NCI-H526 (cell line): ENCODE data around the gene PCK1.
A peak's percentile ranks its signal among the peaks of the same experiment; 100 is the strongest.

Experiments used
- DNase-seq, 2 experiments: peaks; one replicate each; lab custom pipeline; 2025; lab: John Stamatoyannopoulos, UW

Gene PCK1

DNA sequence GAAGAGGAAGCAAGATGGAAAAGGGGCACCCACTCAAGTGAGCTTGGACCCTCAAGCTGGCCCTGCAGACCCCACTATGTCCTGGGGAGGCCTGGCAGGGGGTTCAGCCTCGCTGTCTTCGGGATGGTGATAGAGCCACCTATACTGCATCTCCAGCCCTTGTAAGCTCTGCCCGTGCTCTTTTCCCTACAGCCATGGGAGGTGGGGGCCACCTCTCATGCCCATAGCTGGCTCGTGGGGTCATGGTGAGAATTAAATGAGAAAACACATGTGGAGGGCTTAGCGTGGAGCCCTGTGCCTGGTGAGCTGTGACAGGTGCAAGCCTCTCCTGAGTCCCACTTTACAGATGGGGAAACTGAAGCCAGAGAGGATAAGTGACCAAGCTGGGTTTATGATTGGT lies 27.7 kb downstream of the PCK1 start:
- no peak for DNase-seq

- DNase-seq, result no peak
Observed at GRCh38 chr20:57589123-57589727, 28.3 kb downstream of the PCK1 start.

DNA sequence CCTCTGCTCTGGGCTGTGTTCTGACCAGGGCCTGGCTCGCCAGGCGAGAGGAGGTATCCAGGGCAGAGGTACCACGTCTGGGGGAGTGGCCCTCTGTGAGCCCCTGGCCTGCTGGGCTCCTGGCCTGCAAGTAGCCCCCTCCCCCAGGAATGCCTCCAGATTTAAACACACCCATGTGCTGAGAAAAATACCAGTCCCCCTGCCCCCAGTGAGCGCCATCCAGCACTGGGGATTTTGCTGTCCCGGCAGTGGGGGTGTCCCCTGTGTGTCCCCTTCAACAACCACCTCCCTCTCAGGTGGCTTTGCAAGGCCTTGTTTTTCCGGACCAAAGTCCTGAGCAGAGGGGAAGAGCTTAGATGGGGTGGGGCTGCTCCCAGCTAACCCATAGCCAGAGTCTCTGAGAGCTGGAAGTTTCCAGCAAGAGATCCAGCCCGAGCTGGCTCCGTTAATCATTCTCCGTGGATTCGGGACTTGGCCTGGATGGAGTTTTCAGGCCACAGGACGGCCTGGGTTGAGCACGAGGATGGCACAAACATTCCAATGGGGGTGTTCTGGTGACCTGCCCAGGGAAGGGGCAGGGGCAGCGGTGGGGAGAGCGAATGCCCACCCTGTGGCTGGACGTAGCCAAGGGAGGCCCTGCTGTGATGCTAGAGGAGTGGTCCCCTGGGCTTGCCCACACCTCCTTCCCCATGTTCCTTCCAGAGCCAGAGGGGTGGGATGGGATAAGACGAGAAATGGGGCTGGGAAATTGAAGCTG lies 29.0 kb downstream of the PCK1 start:
- no peak for DNase-seq

- DNase-seq, result no peak
Observed at GRCh38 chr20:57590485-57591288, 29.8 kb downstream of the PCK1 start.

GRCh38 chr20:57591289-57592229 lies 30.6 kb downstream of the PCK1 start:
- no peak for DNase-seq

DNA sequence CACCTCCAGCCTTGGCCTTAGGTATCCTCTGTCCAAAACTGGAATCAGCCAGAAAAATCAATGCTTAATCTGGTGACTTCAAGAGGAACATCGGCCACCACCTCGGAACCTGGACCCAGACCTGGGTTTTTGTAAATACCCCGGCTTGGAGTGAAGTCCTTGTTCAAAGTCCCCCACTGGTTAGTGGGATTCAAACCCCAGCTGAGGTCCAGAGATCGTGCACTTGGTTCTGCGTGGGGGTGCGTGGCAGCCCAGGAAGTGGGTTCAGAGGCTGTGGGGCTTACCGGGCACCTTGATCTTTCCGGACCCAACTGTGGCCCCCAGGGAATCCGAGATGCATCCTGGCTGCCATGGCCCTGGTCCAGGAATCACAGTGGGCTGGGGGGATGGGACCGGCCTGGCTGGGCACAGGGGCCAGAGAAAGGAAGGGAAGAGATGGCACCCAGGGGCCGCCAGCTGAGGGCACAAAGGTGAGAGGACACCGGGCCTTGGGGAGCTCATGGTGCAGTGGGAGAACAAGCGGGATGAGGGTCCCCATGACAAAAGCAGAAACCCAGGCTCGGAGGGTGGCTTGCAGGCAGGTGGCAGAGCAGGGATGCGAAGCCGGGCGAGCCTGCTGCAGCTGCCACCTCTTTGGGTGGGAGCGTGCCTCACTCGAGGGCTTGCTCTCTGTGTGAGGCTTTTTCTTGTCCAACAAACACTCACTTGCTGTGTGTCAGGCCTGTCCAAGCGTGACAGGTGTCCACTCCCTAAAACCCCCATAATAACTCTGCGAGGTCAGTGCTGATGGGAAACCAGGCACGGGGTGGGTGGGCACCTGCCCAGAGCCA lies 31.6 kb downstream of the PCK1 start:
- DNase-seq, result no peak

GRCh38 chr20:57593134-57593886 lies 32.4 kb downstream of the PCK1 start:
- DNase-seq, result peak; percentile 31 to 77

DNA sequence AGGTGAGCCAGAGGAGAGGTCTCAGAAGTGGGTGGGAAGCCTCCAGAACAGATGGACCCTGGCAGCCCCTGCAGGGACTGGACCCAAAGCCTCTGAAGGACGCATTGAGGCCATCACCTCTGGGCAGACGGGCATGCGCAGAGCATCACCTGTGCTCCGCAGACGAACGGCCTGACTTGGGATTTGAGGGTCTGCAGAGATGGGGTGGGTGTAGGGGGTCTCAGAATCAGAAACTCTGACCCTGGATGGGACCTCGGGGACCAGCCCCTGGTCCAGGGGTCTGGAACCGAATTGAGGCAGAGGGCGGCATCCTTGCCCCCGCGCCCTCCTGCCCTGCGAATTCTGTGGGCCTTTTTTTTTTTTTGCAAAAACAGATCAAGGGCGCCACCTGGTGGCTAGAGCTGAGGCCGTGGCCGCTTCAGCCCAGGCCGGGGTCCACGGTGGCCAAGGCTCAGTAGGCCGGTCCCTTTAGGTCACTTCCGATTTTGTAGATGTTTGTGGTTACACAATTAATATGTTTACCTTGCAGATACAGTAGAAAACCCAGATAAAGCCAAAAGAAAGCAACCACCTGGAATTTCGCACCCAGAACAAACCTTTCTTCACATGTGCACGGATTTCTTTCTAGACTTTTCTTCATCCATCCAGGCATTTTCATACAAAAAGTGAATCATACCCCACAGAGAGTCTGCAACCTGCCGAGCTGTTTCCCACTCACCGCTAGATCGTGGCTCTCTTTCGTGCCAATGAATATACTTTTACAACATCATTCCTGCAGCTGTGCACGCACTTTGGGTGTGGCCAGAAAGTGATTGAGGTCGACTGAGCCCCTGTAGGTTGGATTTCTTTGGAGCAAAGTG lies 33.4 kb downstream of the PCK1 start:
- DNase-seq, result peak; percentile 29 to 78

GRCh38 chr20:57595041-57596030 lies 34.4 kb downstream of the PCK1 start:
- DNase-seq, result no peak

- DNase-seq, result no peak
Observed at GRCh38 chr20:57596358-57596757, 35.4 kb downstream of the PCK1 start.

DNA sequence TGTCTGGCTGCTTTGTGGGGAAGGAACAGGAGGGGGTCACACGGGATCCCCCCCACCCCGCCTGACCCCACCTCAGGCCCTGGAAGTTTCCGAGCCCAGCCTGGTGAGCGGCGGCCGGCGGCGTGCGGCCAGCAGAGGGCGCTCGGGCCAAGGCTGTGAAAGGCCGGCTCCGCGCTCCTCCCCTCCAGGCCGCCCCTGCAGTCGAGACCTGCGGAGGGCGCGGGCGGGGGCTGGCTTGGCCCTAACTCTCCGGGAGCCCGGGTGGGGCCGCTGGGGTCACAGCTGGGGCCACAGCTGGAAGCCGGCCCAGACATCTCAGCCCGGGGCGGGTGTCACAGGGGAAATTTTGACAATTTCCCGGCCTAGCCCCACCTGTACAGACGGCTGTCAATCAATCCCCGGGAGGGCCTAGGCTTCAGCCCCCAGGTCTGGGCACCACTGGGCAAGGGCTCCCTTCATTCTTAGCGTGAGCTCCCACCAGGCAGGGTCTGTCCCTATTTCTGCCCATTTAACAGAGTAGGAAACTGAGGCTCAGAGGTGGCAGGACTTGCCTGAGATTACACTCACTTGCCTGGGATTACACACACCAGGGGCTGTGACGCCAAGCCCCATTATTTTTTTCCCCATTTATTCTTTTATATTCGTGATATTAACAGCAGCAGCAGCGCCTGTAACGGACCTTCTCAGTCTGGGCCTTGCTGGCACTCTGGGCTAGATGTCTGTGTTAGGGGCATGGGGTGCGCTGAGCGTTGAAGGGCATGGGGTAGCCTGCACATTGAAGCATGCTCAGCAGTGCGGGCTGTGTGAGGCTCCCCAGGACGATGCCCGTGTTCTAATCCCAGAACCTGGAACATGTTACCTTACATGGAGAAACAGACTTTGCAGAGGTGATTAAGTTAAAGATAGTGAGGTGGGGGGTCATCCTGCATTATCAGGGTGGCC lies 36.4 kb downstream of the PCK1 start:
- peak in 1 of 2 experiments; percentile 84 for DNase-seq

DNA sequence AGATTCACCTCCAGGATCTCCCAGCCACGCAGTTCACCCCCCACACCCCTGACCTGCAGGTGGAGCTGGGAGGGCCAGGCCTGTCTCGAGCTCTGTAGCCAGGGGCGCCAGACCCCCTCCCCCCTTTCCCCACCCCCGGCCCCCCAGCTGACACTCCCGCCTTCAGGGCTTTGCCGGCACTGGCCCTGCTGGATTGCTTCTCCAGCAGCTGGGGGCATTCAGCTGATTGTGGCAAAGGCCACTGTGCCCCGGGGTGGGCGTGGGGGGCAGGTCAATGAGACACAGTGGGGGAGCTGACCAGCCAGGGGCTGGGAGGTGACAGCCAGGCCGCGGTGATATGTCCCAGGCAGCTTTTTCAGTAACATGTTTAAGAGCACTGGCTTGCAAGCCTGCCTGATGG lies 37.1 kb downstream of the PCK1 start:
- no peak for DNase-seq

GRCh38 chr20:57598491-57598890 lies 37.6 kb downstream of the PCK1 start:
- DNase-seq, result no peak

- no peak for DNase-seq
Observed at GRCh38 chr20:57600320-57601210, 39.7 kb downstream of the PCK1 start.

GRCh38 chr20:57601211-57601570 lies 40.3 kb downstream of the PCK1 start:
- DNase-seq, result no peak

DNA sequence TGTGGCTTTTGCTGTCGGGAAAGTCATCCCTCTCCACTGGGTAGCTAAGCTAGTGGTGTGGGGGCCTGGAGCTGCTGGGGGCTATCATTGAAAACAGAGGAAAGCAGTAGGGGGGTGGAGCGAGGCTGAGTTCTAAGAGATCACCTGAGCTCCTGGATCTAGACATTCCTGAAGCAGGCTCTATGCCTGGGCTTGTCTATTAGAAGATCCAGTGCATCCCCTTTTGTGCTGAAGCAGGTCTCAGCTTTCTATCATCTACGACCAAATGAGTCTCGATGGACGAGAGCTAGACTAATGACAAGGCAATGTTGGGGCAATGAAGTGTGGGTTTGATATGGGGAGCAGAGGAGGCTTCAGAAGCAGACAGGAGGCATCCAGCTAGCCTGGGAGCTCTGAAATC lies 40.8 kb downstream of the PCK1 start:
- DNase-seq, result no peak
